Measurements from ENCODE around the gene FBXO17.

FBXO17 gene

DNA sequence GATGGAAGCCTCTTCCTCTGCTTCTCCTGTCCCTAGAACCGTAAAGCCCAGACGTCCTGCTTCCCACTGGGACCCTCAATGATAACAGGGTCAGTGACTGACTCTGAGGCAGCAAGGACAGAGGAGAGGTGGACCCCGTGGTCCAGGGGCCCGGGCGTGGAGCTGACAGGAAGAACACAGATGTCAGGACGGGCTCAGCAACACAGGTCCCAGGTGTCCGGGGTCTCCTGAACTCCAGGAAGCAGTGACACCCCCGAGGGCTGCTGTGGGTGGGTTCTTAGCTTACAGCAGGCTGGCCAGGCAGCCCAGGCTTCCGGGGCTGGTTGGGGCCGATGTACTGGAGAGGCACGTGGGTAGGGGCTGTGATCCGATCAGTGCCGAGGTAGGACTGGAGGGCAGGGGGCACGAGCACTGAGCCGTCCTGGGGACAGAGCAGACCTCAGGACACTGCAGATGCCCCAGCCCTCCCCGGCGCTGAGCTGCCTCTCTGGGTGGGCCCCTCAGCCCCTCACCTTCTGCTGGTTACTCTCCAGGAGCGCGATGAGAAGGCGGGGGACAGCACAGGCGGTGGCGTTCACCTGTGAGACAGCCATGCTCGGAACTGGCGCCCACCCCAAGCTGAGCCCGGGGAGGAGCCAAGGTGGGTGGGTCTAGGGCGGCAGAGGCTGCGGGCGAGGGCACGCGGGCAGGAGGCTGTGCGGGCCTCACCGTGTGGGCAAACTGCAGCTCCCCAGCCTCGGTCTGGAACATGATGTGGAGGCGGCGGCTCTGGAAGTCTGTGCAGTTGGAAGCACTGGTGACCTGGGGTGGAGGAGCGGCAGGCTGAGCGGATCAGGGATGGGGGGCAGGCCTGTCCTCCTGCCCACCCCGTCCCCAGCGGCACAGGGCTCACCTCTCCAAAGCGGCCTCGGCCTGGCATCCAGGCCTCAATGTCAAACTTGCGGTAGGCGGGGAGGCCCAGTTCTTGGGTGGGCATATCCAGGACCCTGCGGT, 59.9 kb downstream of the FBXO17 start:
- DNase-seq (ENCODE audit: low spot score), result no peak

DNA sequence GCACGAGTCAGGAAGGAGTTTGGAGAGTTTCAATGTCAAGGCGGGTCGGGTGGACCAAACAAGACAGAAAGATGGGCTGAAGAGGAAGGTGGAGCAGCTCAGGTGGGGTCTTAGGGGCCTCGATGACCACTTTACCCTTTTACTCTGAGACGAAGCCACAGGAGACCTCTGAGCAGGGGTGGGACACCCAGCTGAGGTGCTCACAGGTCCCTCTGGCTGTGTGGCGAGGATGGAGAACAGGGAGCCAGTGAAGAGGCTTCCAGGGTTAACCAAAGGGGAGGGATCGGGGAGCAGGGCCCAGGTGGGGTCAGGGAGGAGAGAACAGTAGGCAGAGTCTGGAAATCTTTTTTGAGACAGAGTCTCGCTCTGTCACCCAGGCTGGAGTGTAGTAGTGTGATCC, 61.6 kb downstream of the FBXO17 start:
- DNase-seq (ENCODE audit: low spot score), result no peak

DNA sequence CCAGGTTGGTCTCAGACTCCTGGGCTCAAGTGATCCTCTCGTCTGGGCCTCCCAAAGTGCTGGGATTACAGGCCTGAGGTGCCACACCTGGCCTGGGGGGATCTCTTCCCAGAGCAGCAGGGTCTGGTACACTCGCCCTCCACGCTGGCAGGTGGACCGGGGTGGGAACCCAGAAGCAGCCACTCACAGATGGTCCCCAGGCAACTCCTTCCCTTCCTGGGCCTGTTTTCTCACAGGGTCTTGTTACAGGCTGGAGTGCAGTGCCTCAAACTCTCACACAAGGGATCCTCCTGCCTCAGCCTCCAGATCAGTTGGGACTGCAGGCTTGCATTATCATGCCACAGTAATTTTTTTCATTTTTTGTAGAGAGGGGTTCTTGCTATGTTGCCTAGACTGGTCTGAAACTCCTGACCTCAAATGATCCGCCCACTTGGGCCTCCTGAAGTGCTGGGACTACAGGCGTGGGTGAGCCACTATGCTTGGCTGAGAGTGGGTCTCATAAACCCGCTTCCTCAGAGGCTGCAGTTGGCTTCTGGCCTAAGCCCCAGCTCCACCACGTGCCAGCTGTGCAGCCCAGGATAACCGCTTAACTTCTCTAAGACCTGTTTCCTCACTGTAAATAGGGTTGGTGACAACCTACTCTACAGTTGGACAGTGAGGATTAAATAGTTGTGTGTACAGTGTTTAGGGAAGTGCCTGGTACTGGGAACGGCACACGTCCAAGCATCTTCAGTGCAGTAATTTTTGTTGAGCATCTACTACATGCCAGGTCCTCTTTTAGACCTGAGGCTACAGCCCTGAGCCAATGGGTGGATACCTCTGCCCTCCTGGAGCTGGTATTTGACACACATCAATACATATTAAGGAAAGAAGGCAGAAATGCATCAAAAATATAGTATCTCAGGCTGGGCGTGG, 62.7 kb downstream of the FBXO17 start:
- DNase-seq (ENCODE audit: low spot score), result no peak

DNA sequence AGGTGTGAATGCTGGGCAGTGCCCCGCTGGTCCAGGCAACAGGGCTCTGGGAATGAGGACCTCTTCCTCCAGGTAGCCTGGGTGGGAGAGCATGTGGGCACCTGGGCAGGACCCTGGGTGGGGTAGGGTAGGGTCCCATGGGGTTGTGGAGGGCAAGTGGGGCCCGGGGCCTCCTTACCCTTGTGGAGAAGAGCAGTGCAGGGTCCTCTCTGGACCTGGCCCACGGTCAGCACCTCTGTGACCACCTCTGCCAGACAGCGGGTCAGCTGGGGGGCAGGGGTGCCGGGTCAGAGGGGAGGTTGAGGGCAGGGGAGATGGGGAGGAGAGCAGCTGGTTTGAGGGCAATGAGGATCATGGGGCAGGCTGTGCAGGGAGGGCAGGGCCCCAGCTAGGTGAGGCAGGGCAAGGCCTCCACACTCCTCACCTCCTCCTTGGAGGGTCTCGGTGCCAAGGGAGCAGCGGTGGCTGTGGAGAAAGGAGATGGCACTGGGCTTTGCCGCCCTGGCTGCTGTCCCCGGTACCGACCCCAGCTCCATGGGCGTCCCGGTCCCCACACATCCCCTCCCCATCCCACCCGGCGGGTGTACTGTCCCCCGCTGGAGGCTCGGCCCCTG, 64.0 kb downstream of the FBXO17 start:
- DNase-seq (ENCODE audit: low spot score), result no peak

DNA sequence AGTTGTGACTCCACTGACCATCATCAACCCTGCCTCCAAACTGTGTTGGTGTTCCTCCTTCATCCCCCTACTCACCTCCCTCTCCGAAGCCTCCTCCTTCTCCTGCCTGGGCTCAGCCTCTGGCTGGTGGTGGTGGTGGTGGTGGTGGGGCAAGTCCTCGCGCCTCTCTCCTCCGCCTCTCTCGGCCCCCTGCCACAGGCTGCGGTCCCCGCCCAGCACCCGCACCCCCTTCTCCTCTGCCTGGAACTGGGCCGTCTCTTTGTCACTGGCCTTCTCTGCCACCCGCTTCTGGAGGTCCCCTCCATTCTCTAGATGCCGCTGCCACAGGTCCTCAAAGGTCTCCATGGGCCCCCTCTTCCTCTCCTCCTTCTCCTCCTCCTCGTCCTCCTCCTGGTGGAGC, 65.1 kb downstream of the FBXO17 start:
- DNase-seq (ENCODE audit: low spot score), result no peak

DNA sequence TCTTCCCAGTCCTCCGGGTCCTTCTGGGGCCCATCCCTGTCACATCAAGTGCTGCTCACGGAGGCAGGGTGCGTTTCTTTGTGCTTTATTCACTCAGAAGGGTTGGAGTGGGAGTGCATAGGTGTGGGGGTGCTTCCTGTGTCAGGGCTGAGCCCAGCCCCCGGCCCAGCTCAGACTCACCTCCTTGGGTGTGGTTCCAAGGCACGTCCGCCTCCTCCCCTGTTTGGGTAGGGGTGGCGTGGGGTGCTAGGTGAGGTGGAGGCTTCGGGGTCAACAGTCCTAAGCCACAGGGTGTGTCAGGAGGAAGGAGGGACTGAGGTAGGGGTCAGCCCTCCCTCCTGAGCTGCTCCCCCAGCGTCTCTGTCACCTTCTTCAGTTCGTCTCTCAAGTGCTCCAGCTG, 66.6 kb downstream of the FBXO17 start:
- no peak for DNase-seq (ENCODE audit: low spot score)

DNA sequence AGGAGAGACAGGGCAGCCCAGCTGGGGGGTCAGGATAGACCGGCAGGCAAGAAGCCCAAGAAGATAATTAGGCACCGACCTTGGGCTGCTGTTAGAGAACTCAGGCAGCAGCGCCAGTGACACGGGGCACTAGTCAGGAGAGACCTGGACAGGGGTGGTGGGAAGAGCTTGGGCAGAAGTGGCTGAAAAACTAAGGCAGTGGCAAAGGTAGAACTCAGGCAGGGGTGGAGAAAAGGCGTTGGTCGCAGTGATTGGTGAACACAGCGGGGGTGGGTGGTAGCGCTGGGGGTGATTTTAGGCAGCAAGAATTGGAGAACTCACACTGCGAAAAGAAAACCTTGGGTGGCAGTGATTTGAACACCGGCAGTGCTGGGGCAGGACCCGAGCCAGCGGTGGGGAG, 67.9 kb downstream of the FBXO17 start:
- no peak for DNase-seq (ENCODE audit: low spot score)

DNA sequence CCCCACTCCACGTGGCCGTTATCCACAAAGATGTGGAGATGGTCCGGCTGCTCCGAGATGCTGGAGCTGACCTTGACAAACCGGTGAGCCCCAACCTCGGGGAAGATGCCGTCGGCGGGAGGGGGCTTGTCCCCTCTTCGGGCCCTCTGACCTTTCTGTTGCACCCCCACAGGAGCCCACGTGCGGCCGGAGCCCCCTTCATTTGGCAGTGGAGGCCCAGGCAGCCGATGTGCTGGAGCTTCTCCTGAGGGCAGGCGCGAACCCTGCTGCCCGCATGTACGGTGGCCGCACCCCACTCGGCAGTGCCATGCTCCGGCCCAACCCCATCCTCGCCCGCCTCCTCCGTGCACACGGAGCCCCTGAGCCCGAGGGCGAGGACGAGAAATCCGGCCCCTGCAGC, 68.3 kb downstream of the FBXO17 start:
- DNase-seq (ENCODE audit: low spot score), result no peak

DNA sequence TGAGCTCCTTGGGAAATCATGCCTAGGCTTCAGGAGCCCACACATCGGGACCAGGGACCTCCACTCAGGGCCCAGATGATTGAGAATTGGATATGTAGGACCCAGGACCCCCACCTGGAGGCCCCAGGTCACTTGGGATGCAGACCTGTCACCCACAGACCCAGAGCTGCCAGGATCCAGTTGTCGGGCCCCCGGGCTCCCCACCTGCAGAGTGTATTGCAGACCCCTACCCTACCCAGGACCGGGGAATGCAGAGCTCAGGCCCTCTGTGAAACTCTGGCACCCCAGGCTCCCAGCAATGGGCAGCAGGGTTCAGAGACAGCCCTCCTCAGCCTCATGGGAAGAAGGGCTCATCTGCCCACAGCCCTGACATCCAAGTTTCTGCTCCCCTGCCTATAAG, 69.9 kb downstream of the FBXO17 start:
- no peak for DNase-seq (ENCODE audit: low spot score)

DNA sequence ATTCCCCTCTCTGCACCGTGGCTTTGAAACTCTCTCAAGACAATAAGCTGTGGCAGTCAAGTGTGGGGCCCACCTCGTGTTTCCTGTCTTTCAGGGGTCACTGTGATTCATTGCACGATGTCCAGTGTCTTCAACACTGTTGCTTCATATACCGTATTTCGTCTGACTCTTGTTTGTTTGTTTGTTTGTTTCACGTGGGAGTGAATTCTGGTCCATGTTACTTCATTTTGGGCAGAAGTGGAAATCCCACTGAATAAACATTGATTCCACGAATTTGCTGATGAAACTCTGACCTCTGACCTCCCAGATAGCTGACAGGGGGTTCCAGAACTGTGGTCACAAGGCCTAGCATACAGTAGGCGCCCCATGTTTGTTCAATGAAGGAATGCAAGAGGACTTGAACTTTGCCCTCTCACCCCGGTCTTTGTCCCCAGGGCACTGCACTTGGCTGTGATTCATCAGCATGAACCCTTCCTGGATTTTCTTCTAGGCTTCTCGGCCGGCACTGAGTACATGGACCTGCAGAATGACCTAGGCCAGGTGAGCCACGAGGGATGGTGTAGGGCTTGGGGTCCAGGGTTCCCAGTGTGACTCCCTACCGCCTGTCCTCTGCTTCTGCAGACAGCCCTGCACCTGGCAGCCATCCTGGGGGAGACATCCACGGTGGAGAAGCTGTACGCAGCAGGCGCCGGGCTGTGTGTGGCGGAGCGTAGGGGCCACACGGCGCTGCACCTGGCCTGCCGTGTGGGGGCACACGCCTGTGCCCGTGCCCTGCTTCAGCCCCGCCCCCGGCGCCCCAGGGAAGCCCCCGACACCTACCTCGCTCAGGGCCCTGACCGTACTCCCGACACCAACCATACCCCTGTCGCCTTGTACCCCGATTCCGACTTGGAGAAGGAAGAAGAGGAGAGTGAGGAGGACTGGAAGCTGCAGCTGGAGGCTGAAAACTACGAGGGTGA, 70.7 kb downstream of the FBXO17 start:
- no peak for DNase-seq (ENCODE audit: low spot score)

DNA sequence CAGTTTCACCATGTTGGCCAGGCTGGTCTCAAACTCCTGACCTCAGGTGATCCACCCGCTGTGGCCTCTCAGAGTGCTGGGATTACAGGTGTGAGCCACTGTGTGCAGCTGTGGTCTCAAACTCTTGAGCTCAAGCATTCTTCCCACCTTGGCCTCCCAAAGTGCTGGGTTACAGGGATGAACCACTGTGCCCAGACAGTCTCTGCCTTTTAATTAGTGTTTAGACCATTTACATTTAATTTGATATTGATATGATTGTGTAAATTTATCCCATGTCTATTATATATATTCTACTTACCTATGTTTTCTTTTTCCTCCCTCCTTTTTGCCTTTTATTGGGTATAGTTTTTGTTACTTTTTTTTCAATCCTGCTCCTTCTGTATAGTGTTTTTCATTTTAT, 73.9 kb downstream of the FBXO17 start:
- no peak for DNase-seq (ENCODE audit: low spot score)

DNA sequence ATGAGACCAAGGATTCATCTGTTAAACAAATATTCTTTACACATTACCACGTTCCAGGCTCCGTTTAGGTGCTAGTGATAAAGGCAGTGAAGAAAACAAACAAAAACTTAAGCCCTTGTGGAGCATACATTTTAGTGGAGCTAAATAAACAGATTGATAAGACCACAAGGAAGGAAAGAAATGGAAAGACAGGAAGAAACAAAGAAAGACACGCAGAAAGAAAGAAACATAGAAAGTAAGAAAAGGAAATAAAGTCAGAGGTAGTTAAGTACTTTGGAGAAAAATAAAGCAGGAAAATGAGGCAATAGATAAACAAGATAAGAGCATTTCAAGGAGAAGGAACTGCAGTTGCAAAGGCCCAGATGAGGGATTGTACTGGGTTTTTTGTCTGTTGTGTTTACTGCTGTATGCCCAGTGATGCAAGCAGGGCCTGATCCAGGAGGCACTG, 74.8 kb downstream of the FBXO17 start:
- DNase-seq (ENCODE audit: low spot score), result no peak

DNA sequence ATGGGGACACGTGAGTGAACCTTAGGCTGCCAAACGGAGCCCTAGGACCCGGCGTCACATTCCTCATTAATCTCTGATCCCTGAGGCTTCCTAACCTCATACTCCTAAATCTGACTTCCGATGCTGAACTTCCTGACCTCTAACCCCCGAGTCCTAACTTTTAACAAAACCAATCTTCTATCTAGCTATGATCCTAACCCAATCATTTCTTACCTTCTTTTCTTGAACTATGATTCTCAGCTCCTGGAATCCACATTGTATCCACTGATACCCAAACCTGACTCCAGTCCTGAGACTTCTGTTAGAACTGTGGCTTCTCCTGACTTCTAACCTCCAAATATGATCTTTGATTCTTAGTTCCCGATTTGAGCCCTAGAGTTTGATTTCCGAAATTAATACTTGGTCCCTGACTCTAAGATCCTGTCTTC, 75.3 kb downstream of the FBXO17 start:
- DNase-seq (ENCODE audit: low spot score), result peak; percentile 91

DNA sequence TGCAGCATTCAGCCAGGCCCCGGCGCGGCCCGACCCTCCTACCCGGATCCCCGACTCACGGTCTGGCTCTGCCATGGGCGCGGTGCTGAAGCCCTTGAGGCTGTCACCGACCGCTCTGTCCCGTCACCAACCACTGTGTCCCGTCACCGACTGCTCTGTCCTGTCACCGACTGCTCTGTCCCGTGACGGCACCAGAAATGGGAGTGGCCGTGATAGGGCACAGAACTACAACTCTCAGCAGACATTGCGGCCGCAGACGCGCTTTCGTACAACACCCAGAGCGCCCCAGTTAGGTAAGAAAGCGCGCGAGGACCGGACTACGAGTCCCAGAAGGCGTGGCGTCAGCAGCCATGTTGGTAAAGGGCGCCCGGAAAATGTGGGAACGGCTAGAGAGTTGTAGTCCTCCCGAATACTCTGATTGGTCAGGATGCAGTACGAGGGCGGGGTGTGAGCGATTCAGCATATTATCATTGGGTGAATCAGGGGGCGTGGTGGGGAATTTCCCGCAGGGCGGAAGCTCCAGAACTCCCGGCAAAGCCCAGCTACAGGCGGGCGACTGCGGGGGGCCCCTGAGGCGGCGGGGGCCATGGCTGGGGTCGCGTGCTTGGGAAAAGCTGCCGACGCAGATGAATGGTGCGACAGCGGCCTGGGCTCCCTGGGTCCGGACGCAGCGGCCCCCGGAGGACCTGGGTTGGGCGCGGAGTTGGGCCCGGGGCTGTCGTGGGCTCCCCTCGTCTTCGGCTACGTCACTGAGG, 75.9 kb downstream of the FBXO17 start, which contains the start of the genes NFKBIB and SIRT2:
Gene NFKBIB, plus strand, starts transcription at position 523 of the 755 bp plus-strand sequence. Its CDS starts 64 bp downstream, at position 587.
Gene SIRT2, minus strand, starts transcription at position 172 of the 755 bp plus-strand sequence. Its CDS starts 97 bp downstream, at position 75.
- DNase-seq (ENCODE audit: low spot score), result peak; percentile 99

DNA sequence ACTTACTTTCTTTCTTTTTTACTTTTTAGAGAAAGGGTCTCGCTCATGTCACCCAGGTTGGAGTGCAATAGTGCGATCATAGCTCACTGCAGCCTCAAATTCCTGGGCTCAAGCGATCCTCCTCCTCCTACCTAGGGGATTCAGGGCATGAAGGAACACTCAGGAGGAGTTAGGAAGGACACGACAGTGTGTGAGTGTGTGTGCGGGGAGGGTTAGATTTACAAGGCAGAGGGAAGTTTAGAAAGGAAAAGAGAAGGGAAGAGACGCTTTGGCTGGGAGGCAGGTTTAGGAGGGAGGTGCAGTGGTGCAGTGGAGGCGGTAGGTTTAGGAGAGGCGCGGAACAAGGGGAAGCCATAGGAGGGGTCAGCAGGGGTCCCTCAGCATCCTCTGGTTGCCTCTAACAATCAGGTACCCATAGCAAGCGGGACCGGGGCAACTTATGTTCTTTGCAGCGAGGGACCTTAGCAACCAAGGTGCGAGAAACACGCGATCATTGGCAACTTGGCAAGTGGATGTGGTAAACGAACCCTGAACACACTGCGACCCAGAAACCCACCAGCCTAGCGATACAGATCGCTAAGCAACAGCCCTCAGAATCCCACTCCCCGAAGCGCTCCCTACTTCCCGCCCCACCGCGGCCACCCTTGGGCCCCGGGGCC, 76.6 kb downstream of the FBXO17 start:
- DNase-seq (ENCODE audit: low spot score), result no peak

DNA sequence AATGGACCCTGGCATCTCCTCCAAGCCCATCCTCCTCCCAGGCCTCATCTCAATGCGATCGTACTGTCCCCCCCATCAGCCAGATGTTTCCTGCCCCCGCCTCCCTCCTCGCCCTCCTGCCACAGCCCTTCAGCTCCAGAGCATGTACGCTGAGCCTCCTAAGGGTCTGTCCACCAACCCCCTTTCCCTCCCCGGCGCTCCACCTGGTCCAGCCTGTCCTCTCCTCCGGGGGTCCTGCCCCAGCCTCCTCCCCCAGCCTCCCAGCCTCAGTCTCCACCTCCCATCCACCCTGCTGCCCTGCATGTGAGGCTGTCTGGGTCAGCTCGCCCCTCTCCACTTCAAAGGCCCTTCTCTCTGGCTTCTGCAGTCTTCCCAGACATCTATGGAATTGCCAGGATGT, 80.6 kb downstream of the FBXO17 start:
- DNase-seq (ENCODE audit: low spot score), result no peak

DNA sequence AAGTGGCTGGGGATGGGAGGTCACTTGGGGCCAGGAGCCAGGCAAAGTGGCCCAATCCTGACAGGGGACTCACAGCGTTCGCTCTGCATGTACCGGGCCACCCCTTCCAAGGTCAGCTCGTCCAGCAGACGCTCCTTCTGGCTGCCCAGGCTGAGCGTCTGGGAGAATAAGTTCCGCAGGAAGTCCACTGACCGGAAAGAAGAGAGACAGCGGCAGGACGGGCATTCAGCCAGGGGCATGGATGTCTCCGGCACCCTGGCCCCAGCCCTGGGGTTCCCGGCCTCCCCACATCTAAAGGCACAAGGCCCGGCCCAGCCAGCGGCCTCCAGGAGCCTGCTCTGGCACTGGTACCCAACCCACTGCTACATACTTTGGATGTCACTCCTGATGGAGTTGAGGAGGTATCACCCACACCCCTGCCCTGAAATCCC, 82.2 kb downstream of the FBXO17 start:
- DNase-seq (ENCODE audit: low spot score), result no peak

DNA sequence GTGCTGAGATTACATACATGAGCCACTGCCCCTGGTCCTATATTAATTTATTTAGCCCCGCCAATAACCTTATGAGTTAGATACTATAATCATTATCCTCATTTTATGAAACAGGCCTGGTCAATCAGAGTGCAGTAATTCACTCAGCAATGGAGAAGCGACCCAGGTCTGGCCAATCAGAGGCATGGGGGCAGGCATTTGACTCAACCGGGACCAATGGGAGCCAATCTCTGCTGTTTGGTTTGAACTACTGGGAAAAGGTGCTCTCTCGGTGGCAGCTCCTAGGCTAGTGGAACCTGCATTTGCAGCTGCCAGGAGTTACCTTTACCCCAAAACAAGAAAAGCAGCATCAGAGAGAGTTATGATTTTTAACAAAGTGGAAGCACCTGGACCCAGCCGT, 82.7 kb downstream of the FBXO17 start:
- DNase-seq (ENCODE audit: low spot score), result no peak

DNA sequence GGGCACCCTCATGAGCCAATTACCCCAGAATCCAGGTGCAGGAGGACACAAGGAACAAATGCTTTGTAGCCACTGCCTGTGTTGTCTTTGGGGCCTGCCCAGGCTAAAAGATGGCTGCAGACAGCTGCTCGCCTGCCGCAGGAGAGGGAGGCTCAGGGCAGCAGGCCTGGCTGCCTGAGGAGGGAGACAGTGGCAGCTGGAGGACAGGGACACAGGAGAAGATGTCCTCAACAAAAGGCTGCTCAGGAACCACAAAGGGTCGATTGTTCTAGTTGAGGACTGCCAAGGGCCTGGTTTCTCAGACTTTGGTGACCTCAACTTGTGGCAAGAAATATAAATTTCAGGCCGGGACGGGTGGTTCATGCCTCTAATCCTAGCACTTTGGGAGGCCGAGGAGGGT, 83.8 kb downstream of the FBXO17 start:
- no peak for DNase-seq (ENCODE audit: low spot score)

Measured in HuH-7 (cell line).